ENCODE results near the gene IRX2. TPM values are rescaled to one million over a fixed set of nuclear protein-coding genes. Genes with fewer than 3 reads are reported as not detected.

IRX2 gene
- total and polyA plus RNA-seq, 2 of the 4 experiments (the other 2 are of a cell fraction), result 0.36 to 0.97 TPM

DNA sequence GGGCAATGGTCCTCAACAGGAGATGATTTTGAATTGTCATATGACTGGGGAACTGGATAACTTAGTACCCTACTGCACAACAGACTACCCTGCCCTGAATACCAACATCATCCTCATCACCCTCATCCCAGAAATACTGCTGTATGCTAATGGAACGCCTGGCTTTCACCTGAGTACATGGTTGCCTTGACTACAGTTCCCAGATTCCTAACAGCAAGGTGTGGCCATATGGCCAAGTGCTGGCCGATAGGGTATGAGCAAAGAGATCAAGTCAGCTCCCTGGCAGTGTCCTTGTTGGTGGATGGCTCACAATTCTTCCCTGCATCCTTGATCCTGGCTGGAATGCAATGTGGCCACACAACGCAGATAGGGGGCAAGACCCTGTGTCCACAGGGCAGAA is 31.2 kb upstream of the IRX2 start:
- H3K4me1 ChIP-seq (ENCODE audit: control insufficient read depth, insufficient read depth, low read length), result no peaks in the 10 kb centered on the region
- H3K79me1 ChIP-seq (ENCODE audit: low read depth in 1 of 2, low read length in 2 of 2), result no peaks in the 10 kb centered on the region
- no peaks in the 10 kb centered on the region for H3K36me3 ChIP-seq (ENCODE audit: control insufficient read depth, insufficient read depth, low read length)
- WGBS, 2 experiments (ENCODE audit: extremely low coverage in 2 of 2, insufficient read length in 1 of 2), result 57% methylated on average over 1 of the region's 3 CpGs; no CpG with 5 or more reads in 1 of the 2 experiments
- H3K14ac ChIP-seq (replicated peaks; ENCODE audit: low read depth, low read length), result no peak overlapping the region
- CTCF ChIA-PET, result no interaction called here
- H2AFZ ChIP-seq (replicated peaks; ENCODE audit: low read length, poor library complexity), result no peak overlapping the region
- H2BK15ac ChIP-seq (ENCODE audit: low read depth, low read length), result no peak overlapping the region
- TF ChIP-seq MXI1 (IDR thresholded peaks at IDR 0.05; ENCODE audit: borderline replicate concordance, low read depth, low read length) (no peak), RAD21 (IDR thresholded peaks at IDR 0.05; ENCODE audit: low read length) (no peak), CTCF (conservative IDR thresholded peaks at IDR 0.05; ENCODE audit: low read depth, low read length) (no peak), RCOR1 (IDR thresholded peaks at IDR 0.05; ENCODE audit: insufficient replicate concordance, low read length) (no peak), MAZ (IDR thresholded peaks at IDR 0.05; ENCODE audit: borderline replicate concordance, low read depth, low read length) (no peak), NFE2L2 (IDR thresholded peaks at IDR 0.05; ENCODE audit: low read depth, low read length) (no peak), CHD1 (IDR thresholded peaks at IDR 0.05; ENCODE audit: low read depth, low read length) (no peak), RFX5 (IDR thresholded peaks at IDR 0.05; ENCODE audit: low read depth, low read length) (no peak), SMC3 (IDR thresholded peaks at IDR 0.05; ENCODE audit: low read depth, low read length) (no peak), BHLHE40 (IDR thresholded peaks at IDR 0.05; ENCODE audit: low read depth, low read length) (no peak), FOS (IDR thresholded peaks at IDR 0.05; ENCODE audit: low read depth, low read length) (no peak), CEBPB (IDR thresholded peaks at IDR 0.05; ENCODE audit: low read depth, low read length) (no peak), MAFK (IDR thresholded peaks at IDR 0.05; ENCODE audit: low read depth, low read length) (no peak), POLR2A (IDR thresholded peaks at IDR 0.05; ENCODE audit: low read depth, low read length) (no peak)
- TF ChIP-seq, protein P1, sequence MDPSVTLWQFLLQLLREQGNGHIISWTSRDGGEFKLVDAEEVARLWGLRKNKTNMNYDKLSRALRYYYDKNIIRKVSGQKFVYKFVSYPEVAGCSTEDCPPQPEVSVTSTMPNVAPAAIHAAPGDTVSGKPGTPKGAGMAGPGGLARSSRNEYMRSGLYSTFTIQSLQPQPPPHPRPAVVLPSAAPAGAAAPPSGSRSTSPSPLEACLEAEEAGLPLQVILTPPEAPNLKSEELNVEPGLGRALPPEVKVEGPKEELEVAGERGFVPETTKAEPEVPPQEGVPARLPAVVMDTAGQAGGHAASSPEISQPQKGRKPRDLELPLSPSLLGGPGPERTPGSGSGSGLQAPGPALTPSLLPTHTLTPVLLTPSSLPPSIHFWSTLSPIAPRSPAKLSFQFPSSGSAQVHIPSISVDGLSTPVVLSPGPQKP (IDR thresholded peaks at IDR 0.05; ENCODE audit: borderline replicate concordance, low read depth, low read length), result no peak
- no peak overlapping the region for H4K91ac ChIP-seq (ENCODE audit: insufficient read depth, low read depth, low read length)
- no peaks in the 10 kb centered on the region for H3K9me1 ChIP-seq (ENCODE audit: insufficient read depth, low read length)
- no peak overlapping the region for H2BK5ac ChIP-seq (ENCODE audit: low read depth, low read length, poor library complexity, severe bottlenecking)
- no peak overlapping the region for H3K9ac ChIP-seq (ENCODE audit: low read depth, low read length)
- DNase-seq (no peak), ATAC-seq (ENCODE audit: low read depth) (no peak)
- H3K4me3 ChIP-seq (ENCODE audit: insufficient read depth, low read depth, low read length), result no peak overlapping the region
- no peak overlapping the region for H3K27ac ChIP-seq (ENCODE audit: insufficient read depth, low read length)
- intact Hi-C loops (cut with micrococcal nuclease) (no loop called here), dilution Hi-C loops (cut with HindIII; ENCODE audit: low sequenced_read_pairs, unreplicated experiment) (no loop called here), in situ Hi-C loops (cut with MboI; ENCODE audit: low sequenced_read_pairs) (no loop called here)
- no peak overlapping the region for H3K56ac ChIP-seq (ENCODE audit: extremely low read depth, insufficient read depth, low read length)
- no peak overlapping the region for H4K5ac ChIP-seq (ENCODE audit: low read depth, low read length)
- BruUV-seq (replicated peaks), result no TSS peak
- H4K20me1 ChIP-seq (ENCODE audit: insufficient read depth, low read length), result no peaks in the 10 kb centered on the region
- peaks cover 26% of the 10 kb centered on the region for H3K9me3 ChIP-seq (ENCODE audit: control insufficient read depth, insufficient read depth, low read length)
- POLR2A ChIA-PET (ENCODE audit: unreplicated experiment), result no interaction called here
- H3K23ac ChIP-seq (ENCODE audit: low read depth, low read length), result no peak overlapping the region
- no peak overlapping the region for H3K4me2 ChIP-seq (ENCODE audit: low read depth, low read length)
- H3K4ac ChIP-seq (ENCODE audit: low read depth, low read length), result no peak overlapping the region
- no peak overlapping the region for H3K18ac ChIP-seq (ENCODE audit: low read depth, low read length)
- H2AK5ac ChIP-seq (ENCODE audit: low read depth, low read length), result no peak overlapping the region
- H4K8ac ChIP-seq (ENCODE audit: low read depth in 2 of 2, low read length in 2 of 2), result no peak overlapping the region
- no peaks in the 10 kb centered on the region for H3K27me3 ChIP-seq (ENCODE audit: control insufficient read depth, insufficient read depth, low read length)
- no peak overlapping the region for H2BK120ac ChIP-seq (ENCODE audit: low read depth, low read length)
- no peak overlapping the region for H2BK20ac ChIP-seq (ENCODE audit: low read depth, low read length)
- no peak overlapping the region for H2AK9ac ChIP-seq (replicated peaks; ENCODE audit: low read depth, low read length, poor library complexity)
